GM18511 (cell line): ENCODE measurements around the gene TSPAN9.

Experiments used
- ATAC-seq: cut with Tn5 transposase; IDR thresholded peaks from one replicate; pipeline ENCODE4 v1.9.1; 2021; ENCODE audit warnings: mild to moderate bottlenecking, moderate library complexity; ENCODE audit not compliant: unreplicated experiment

TSPAN9 gene

GRCh38 chr12:3097836-3098235 is 20.7 kb downstream of the TSPAN9 start:
- ATAC-seq = no peak

GRCh38 chr12:3098436-3098835 is 21.3 kb downstream of the TSPAN9 start:
- no peak for ATAC-seq

DNA sequence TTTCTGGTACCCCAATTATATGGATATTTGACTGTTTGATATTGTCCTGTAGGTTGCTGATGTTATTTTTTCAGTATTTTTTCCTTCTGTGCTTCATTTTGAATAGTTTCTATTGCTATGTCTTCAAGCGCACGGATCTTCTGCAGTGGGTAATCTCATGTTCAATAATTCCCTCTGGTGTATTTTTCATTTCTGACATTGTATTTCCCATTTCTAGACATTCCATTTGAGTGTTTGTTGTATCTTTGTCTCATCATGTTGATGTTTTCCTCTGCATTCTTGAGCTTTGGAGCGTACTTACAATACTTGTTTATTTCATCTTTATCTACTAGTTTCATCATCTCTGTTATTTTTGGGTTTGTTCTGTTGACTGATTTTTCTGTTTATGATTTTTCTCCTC is 22.0 kb downstream of the TSPAN9 start:
- ATAC-seq = no peak

DNA sequence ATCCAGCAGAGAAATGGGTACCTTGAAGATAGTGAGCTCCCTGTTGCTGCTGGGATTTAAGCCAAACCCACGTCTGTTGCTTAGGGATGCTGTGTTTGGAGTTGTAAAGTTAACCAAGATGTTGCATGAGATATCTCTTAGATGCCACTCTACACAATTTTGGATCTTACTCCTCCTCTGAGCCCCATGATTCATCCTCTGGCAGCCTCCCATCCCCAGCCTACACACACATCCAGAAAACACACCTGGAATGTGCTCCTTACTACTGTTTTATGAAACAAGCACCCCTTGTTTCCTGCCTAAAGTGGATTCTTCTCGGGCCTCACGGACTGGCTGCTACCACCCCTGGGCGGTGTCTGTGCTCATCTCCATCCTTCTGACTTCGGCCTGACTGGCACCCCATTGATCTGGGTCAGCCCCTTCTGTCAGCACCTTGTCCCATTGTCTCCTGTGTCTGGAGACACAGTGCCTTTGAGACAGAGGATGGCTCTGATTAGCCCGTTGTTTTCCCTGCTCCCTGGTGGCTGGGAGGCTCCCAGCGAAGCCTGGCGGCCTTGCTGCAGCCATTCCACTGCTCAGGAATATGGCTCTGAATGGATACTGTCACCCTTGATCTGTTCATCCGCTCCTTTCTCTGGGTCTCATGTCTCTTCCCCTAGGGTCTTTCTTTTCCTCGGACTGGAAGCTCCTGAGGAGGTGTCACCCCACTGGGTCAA is 24.3 kb downstream of the TSPAN9 start:
- ATAC-seq = no peak

DNA sequence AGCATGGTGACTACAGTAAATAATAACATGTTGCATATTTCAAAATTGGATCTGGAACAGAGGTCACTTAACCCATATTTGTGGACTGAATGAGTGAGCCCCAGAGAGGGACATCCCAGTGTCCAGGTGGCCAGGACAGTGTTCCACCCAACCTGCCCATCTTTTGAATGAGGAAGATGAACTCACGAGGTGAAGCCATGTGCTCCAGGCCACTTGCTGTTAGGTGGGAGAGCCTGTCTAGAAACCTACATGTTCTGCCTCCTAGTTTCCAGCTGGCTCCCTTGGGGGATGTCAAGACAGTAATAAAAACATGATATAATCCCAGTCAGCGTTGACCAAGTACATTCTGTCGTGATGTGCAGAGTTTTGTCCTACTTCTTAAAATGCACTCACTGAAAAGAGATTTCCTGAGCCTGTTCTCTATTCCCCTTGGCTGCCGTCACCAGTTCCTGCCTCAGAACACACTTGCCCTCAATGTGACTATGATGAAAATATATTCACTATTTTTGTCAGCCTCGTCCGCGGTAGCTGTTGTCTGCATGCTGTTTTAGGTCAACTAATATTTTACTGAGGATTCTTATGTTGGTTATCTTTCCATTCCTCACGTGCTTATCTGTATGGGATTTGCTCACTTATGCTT is 25.7 kb downstream of the TSPAN9 start:
- ATAC-seq = no peak

DNA sequence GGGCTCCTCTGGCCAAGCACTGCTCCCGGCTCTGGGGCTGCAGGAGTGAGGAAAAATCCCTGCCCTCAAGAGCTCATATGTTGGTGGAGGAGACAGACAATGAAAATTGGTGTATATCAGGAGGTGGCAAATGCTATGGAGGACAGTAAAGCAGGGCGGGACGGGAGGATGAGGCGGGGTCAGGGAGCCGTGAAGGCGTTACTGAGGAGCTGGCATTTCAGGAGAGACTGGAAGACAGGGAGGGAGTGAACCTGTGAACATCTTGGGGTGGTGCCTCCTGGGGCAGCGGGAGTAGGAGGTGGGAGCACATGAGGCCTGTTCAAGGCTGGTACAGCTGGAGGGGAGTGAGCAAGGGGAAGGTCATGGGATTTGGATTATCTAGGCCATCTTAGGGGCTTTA is 26.6 kb downstream of the TSPAN9 start:
- ATAC-seq = no peak

DNA sequence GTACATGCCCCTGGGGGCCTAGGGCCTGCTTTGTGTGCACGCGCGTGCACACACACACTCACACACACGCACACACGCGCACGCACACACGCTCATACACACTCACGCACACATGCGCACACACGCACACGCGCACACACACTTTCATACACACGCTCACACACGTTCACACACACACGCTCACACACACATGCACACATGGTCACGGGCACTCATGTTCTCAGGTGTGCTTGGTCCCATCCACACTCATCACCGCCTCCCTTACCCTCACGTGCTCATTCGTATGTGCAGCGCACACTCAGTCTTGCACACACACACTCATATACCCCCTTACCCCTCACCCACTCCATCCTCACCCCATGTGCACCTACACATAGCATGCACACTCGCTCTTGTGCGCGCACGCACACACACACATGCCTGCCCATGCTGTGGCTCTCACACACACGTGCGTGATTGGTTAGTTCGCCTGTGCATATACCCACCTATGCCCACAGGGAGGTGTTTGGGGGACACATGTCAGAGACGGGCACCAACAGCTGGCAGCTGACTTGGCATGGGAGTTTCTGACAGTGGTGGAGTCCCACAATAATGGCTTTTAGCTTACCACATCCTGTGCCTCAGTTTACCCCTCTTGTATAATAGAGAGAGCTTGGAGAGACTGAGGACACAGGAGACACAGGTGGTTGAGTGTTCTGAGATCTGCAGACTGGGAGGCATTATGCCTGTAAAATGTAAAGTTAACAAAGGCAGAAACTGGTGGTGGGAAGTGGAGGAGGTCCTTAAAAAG is 28.7 kb downstream of the TSPAN9 start:
- ATAC-seq = no peak

DNA sequence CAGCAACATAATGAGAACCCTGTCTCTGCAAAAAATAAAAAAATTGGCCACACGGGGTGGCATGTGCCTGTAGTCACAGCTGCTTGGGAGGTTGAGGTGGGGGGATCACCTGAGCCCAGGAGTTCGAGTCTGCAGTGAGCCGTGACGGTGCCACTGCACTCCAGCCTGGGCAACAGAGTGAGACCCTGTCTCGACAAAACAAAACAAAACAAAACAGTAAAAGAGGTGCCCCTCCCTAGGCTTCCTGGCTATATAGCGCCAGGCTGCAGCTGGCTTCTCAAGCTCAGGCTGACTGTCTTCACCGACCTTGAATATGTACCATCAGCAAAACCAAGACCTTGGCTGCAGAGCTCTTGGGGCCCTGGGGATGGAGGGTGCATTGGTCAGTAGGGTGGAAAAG is 29.4 kb downstream of the TSPAN9 start:
- ATAC-seq = no peak

DNA sequence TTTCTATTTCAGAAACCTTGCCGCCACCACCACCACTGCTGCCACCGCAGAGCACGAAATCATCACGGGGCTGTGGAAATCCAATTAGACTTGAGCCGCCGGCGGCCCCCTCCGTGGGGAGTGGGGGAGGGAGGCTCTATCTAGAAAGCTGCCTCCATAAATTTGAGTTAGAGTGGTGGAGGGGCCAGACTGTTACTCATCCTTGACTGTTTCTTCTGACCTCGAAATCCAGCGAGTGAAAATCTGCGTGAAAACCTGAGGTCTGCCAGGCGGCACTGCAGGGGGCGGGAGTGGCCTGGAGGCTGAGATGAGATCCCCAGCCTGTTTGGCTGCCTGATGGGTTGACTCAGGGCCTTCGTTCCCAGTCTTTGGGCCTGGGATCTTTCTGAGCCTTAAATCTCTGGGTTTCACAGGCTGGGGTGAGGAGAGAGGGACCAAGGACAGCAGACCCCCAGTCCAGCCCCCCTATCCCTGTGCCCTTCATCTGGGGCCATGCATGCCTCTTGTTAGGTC is 29.9 kb downstream of the TSPAN9 start:
- no peak for ATAC-seq

GRCh38 chr12:3107954-3108353 is 30.8 kb downstream of the TSPAN9 start:
- no peak for ATAC-seq

DNA sequence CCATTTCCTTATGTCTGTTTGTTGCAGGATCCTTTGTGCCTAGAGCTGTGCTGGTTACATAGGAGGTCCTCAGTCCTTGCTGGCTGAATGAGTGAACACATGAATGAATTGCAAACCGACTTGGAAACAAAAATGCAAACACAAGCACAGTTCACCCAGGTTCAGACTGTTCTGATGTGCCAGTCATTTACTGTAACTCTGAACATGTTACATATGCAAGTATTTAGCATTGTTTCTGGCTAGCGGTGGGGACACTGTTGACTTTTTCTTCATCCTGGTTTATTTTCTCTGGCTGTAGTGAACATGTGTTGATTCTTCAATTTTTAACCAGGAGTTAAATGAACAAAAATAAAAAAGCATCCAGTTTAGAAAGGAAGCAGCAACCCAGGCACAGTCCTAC is 33.4 kb downstream of the TSPAN9 start:
- no peak for ATAC-seq

- ATAC-seq = no peak
Observed at GRCh38 chr12:3113671-3114325, 36.6 kb downstream of the TSPAN9 start.

GRCh38 chr12:3114671-3115070 is 37.5 kb downstream of the TSPAN9 start:
- ATAC-seq = no peak

GRCh38 chr12:3115078-3115477 is 37.9 kb downstream of the TSPAN9 start:
- no peak for ATAC-seq

DNA sequence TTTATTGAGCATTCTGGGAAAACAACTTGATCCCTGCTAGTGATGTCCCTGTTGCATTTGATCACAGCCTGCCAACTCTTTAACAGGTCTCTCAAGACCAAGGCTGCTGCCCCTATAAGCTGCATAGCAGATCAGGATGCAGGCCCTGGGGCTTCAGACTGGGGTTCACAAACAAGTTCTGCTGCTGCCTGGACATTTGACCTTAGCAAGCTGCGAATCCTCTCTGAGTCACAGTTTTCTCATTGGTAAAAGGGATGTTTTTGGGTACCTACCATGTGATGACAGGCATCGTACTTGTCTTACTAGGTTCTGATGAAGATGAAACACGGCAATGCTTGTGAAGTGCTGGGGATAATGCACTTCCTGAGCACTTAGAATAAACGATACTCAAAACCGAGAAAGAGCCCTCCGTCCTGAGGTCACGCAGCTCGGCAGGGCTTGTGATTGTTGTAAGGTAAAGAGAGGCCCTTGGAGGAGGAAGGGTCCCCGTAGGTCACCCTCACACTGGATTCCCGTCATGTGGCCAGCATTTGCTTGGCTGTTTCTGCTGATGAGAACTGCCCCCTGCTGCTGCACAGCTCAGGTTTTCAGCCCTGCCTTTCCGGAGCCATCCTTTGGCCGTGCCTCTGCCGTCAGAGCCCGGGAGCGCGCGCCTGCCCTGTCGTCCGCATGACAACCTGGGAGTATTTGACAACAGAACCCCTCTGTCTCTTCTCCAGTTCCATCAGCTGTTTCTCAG is 39.1 kb downstream of the TSPAN9 start:
- no peak for ATAC-seq

- ATAC-seq = no peak
Observed at GRCh38 chr12:3117144-3117581, 40.0 kb downstream of the TSPAN9 start.

DNA sequence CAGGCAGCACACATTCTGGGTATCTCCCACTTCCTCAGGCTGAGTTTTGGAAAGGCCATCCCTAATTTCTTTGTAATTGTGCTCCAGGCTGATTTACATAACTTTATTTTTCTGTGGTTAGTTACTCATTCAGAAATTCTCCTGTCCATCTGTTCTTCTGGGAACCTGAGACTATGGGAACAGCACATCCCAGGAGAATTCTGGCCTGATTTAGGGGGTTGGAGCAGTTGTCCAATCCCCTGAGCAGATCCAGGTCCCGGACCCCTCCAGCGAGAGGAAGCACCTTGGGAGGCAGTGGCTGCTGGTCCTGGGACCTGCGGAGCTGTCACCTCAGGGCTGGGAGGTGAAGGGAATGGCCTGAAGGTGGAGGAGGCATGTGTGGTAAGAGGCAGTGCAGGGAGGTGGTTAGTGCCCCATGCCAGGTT is 40.4 kb downstream of the TSPAN9 start:
- ATAC-seq = no peak

- no peak for ATAC-seq
Observed at GRCh38 chr12:3119192-3119755, 42.1 kb downstream of the TSPAN9 start.

DNA sequence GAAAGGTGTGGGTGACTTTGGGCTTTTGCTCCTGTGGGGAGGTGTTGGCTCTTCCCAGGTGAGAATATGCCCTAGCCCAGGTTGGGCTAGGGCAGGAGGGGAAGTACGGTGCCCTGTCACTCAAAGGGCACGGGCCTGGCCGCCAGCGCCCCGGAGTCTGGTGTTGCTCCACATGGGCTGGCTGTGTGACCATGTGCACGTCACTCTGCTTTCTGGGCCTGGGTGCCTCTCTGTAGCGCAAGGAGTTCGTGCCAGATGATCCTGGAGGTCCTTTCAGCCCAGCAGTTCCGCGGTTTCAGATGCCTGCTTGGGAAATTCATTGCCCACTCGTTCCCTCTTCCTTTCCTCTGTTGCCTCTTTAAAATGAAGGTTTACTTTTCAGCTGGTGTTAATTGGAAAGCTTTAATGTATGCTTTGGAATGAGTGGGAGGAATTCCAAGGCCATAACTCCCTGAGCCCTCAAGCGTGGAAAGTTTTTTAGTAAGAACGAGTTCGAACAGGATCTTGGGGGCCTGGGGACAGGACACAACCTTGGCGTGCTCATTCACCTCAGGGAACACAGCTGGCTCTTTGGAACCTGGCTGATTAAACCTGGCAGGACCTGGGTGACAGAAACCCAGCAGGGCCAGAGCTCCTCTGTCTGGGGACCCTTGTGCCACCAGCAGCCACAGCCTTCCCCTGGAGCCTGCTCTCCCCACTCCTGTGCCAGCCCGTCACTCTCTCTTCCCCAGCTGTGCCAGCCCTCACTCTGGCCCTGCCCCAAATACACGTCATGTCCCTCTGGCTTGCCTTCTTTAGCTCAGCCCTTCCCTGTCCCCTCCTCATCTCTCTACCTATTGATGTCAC is 42.8 kb downstream of the TSPAN9 start:
- ATAC-seq = no peak
